AG09319 (cell line): ENCODE measurements around the gene BRF1.
A peak's percentile ranks its signal among the peaks of the same experiment; 100 is the strongest.

ENCODE experiments used
- DNase-seq: peaks from one replicate; pipeline ENCODE4 v3.0.0-alpha.2; 2010; ENCODE audit warnings: low read depth; ENCODE audit errors: extremely low read depth
- TF ChIP-seq, protein P1 (sequence below): IDR thresholded peaks from 2 replicates; pipeline ENCODE4 v1.5.1; 2011; ENCODE audit warnings: low read depth, mild to moderate bottlenecking, inconsistent platforms, low read length, moderate library complexity

The BRF1 gene

GRCh38 chr14:105172476-105172875 is 128.3 kb downstream of the BRF1 start:
- TF ChIP-seq, protein P1, sequence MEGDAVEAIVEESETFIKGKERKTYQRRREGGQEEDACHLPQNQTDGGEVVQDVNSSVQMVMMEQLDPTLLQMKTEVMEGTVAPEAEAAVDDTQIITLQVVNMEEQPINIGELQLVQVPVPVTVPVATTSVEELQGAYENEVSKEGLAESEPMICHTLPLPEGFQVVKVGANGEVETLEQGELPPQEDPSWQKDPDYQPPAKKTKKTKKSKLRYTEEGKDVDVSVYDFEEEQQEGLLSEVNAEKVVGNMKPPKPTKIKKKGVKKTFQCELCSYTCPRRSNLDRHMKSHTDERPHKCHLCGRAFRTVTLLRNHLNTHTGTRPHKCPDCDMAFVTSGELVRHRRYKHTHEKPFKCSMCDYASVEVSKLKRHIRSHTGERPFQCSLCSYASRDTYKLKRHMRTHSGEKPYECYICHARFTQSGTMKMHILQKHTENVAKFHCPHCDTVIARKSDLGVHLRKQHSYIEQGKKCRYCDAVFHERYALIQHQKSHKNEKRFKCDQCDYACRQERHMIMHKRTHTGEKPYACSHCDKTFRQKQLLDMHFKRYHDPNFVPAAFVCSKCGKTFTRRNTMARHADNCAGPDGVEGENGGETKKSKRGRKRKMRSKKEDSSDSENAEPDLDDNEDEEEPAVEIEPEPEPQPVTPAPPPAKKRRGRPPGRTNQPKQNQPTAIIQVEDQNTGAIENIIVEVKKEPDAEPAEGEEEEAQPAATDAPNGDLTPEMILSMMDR, result no peak
- DNase-seq, result no peak

- TF ChIP-seq, protein P1, result no peak
- DNase-seq, result no peak
Measured at GRCh38 chr14:105171004-105171673, 129.7 kb downstream of the BRF1 start.

DNA sequence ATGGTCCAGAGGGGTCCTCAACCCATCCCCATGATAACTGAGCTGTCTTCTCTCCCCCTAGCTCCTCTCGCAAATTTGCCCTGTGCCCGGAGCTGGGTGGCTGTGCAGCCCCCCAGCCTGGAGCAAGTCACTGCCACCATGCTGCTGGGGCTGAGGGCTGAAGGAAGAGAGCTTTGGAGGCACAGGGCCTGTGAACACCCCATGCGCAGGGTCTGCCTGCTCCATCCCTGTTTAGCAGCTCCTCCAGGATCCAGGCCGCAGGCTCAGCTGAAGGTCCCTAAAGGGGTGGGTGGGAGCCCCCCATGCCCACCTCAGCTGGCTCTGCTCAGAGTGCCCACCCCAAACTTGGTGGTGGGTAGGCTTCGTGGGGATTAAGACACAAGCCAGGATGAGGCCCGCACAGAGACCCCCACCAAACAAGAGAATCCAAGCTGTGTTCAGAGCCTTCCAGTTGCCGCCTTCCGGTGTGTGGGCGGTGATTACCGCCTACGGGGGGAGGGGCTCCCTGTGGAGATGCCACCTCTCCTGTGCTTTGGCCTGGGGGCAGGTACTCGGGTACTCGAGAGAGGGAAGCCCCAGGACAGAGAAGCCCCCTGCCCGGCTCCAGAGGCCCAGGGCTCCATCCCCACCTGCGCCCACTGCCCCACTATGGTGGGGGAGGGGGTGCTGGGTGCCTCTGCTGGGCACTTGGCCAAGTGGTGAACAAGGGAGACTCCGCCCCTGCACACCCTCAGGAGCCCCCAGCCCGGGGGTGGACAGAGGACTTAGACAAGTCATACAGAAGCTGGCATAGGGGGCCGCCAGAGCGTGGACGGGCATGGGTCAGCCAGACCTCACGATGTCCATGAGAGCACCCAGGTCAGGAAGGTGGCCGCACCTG is 130.8 kb downstream of the BRF1 start:
- TF ChIP-seq, protein P1, result no peak
- no peak for DNase-seq

GRCh38 chr14:105168979-105169507 is 131.8 kb downstream of the BRF1 start:
- TF ChIP-seq, protein P1, result peak; percentile 26
- no peak for DNase-seq

- TF ChIP-seq, protein P1, result no peak
- DNase-seq, result no peak
Measured at GRCh38 chr14:105168496-105168978, 132.3 kb downstream of the BRF1 start, which contains the start of gene JAG2. Gene JAG2 (minus strand): TSS chr14:105168776. CDS start chr14:105168420, 356 bp downstream.

- DNase-seq, result no peak
- TF ChIP-seq, protein P1, result no peak
Measured at GRCh38 chr14:105168093-105168420, 132.7 kb downstream of the BRF1 start.
